ENCODE results near the gene LPCAT4.
"Not testable (repeated sequence)": the region's sequence is repeated elsewhere in the genome, so short reads cannot be mapped to it uniquely, and the experiment has no call there.

DNA sequence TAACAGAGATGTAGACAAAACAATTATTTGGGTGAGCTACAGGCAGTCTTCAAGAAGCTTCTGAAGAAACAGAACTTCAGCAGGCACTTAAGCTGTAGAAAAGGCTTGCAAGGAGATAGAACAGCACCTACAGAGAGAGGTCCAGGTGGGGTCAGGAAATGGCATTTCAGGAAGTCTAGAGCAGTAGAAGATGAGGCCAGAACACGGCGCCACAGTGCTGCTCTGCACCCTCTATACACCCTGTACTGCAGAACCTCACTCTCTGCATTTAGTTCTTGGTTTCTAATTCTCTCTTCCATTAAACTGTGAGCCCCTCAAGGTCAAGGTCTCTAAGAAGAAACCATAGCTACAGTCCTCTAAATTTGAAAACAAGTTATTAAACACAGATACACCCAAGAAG lies 26.0 kb upstream of the LPCAT4 start:
- TF ChIP-seq, protein P1, sequence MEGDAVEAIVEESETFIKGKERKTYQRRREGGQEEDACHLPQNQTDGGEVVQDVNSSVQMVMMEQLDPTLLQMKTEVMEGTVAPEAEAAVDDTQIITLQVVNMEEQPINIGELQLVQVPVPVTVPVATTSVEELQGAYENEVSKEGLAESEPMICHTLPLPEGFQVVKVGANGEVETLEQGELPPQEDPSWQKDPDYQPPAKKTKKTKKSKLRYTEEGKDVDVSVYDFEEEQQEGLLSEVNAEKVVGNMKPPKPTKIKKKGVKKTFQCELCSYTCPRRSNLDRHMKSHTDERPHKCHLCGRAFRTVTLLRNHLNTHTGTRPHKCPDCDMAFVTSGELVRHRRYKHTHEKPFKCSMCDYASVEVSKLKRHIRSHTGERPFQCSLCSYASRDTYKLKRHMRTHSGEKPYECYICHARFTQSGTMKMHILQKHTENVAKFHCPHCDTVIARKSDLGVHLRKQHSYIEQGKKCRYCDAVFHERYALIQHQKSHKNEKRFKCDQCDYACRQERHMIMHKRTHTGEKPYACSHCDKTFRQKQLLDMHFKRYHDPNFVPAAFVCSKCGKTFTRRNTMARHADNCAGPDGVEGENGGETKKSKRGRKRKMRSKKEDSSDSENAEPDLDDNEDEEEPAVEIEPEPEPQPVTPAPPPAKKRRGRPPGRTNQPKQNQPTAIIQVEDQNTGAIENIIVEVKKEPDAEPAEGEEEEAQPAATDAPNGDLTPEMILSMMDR (IDR thresholded peaks at IDR 0.05) = not testable (repeated sequence)
- not testable (repeated sequence) for TF ChIP-seq POLR2A (IDR thresholded peaks at IDR 0.05)
